GM10266 (cell line): Measurements from ENCODE around the gene ING5.
"Not testable (repeated sequence)": the region's sequence is repeated elsewhere in the genome, so short reads cannot be mapped to it uniquely, and the experiment has no call there.

Source experiments
- DNase-seq: peaks from one replicate; pipeline ENCODE4 v3.0.0; 2012; ENCODE audit errors: extremely low spot score
- CTCF ChIP-seq: IDR thresholded peaks from 2 replicates; pipeline ENCODE4 v1.5.1; 2012; ENCODE audit warnings: mild to moderate bottlenecking, low read depth; ENCODE audit not compliant: control insufficient read depth, insufficient read depth; ENCODE audit errors: missing control alignments

The ING5 gene

GRCh38 chr2:241739651-241740050 lies 37.8 kb downstream of the ING5 start:
- TF ChIP-seq CTCF: no peak

GRCh38 chr2:241741016-241741415 lies 39.2 kb downstream of the ING5 start:
- no peak for DNase-seq
- TF ChIP-seq CTCF: no peak

More at GRCh38 chr2:241739651-241740050, 37.8 kb downstream of the ING5 start:
- DNase-seq: no peak

- no peak for DNase-seq
- no peak for TF ChIP-seq CTCF
Measured at GRCh38 chr2:241742320-241742939, 40.6 kb downstream of the ING5 start.

- DNase-seq: not testable (repeated sequence)
Measured at GRCh38 chr2:241743008-241743407, 41.2 kb downstream of the ING5 start.

GRCh38 chr2:241743620-241744019 lies 41.8 kb downstream of the ING5 start:
- no peak for TF ChIP-seq CTCF
- no peak for DNase-seq

- no peak for DNase-seq
- TF ChIP-seq CTCF: no peak
Measured at GRCh38 chr2:241744028-241744754, 42.4 kb downstream of the ING5 start.

- DNase-seq: no peak
Measured at GRCh38 chr2:241745276-241745675, 43.4 kb downstream of the ING5 start.

More at GRCh38 chr2:241745276-241745675, 43.4 kb downstream of the ING5 start:
- TF ChIP-seq CTCF: no peak
